ENCODE measurements around the gene JOSD2. TPM values are rescaled to one million over a fixed set of nuclear protein-coding genes. Genes with fewer than 3 reads are reported as not detected.

JOSD2 gene
- total RNA-seq, 6 experiments from 2014 or later, result 15.0 to 27.5 (median 19.1) TPM

DNA sequence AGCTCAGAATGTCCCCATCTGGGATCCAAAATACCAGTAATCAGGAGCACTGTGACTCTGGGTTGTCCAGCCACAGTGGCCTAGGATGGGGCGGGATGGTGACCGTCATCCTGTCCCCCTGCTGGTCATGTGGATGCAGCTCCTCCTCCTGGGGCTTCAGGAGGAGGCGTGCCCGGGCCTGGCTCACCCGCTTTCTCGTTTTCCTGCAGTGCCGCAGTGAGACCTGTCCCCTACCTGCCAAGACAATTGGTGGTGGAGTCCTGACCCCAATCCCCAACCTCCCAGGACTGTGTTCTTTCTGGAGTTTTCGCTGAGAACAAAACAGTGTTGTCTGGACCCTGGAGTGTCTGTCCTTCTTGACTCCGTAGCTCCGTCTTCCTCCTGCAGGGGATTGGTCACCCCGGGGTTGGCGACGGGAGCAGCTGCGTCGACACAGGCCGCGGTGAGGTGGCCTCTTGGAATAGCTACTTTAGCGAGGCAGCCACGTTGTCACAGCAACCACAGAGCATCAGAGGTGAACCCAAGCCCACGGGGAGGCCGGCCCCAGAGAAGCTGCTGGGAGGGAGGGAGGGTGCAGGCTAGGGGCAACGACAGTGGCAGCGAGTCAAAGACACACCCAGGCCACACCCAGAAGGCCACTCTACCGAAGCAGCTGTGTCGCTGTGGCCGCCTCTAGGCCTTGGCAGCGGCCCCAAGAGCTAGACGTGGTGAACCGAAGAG lies 44.8 kb downstream of the JOSD2 start:
- ATAC-seq (no peak), DNase-seq (no peak)
- Histone ChIP-seq H3K4me1 (peaks cover 0 to 7% (median 0%) of the 10 kb centered on the region in 4 donors), H3K4me3 (no peak overlapping the region), H3K27me3 (no peaks in the 10 kb centered on the region), H3K9me3 (no peaks in the 10 kb centered on the region), H3K36me3 (no peaks in the 10 kb centered on the region), H3K27ac (no peak overlapping the region)
- WGBS (ENCODE audit: insufficient coverage, low coverage, low lambda C conversion rate, missing lambda C conversion rate), result 80% methylated on average over 2 of the region's 29 CpGs
- intact Hi-C loops (cut with DNase I), result no loop called here
- TF ChIP-seq, protein P1, sequence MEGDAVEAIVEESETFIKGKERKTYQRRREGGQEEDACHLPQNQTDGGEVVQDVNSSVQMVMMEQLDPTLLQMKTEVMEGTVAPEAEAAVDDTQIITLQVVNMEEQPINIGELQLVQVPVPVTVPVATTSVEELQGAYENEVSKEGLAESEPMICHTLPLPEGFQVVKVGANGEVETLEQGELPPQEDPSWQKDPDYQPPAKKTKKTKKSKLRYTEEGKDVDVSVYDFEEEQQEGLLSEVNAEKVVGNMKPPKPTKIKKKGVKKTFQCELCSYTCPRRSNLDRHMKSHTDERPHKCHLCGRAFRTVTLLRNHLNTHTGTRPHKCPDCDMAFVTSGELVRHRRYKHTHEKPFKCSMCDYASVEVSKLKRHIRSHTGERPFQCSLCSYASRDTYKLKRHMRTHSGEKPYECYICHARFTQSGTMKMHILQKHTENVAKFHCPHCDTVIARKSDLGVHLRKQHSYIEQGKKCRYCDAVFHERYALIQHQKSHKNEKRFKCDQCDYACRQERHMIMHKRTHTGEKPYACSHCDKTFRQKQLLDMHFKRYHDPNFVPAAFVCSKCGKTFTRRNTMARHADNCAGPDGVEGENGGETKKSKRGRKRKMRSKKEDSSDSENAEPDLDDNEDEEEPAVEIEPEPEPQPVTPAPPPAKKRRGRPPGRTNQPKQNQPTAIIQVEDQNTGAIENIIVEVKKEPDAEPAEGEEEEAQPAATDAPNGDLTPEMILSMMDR (IDR thresholded peaks at IDR 0.05), result no peak
- TF ChIP-seq POLR2A (IDR thresholded peaks at IDR 0.05), result no peak

DNA sequence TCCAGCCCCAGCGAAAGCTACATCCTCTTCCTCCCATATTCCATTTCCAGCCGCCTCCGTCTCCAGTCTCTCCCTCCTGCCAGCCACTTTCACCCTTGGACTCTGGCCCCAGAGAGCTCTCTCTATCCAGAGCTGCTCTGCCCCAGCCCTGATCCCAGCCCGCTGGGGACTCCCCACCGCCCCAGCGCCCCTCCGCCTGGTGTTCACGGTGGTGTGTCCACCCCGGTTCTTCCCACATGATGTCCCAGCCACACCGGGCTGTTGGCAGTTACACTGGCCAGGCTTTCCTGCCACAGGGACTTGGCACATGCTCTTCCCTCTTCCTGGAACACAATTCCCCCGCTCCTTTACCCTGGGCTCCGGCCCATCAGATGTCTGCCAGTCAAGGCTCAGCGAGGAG lies 46.0 kb downstream of the JOSD2 start:
- Histone ChIP-seq H3K4me1 (peaks cover 0 to 7% (median 0%) of the 10 kb centered on the region in 4 donors), H3K36me3 (no peaks in the 10 kb centered on the region), H3K27me3 (no peaks in the 10 kb centered on the region), H3K4me3 (no peak overlapping the region), H3K9me3 (no peaks in the 10 kb centered on the region), H3K27ac (no peak overlapping the region)
- ATAC-seq (peak in 3 of 4 donors; percentile 26 to 61 (median 54)), DNase-seq (no peak)
- intact Hi-C loops (cut with DNase I), result no loop called here
- WGBS (ENCODE audit: insufficient coverage, low coverage, low lambda C conversion rate, missing lambda C conversion rate), result 26% methylated on average over 11 of the region's 13 CpGs
- TF ChIP-seq, protein P1 (IDR thresholded peaks at IDR 0.05), result no peak
- no peak for TF ChIP-seq POLR2A (IDR thresholded peaks at IDR 0.05)

DNA sequence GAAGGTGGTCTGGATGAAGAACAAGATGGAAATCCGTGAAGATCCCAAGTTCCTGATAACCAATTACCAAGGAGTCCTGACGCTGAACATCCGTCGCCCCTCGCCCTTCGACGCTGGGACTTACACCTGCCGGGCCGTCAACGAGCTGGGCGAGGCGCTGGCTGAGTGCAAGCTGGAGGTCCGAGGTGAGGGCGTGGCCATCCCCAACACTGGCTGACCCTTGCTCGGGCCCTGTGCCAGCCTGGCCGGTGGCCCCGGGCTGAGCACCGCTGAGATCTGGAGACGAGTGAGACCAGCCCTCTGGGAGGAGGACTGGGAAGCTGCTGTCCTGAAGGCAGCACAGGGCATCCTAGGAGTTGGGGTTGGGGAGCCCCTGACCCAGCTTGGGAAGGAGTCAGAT lies 46.6 kb downstream of the JOSD2 start:
- peaks cover 0 to 7% (median 0%) of the 10 kb centered on the region in 4 donors for H3K4me1 ChIP-seq
- TF ChIP-seq, protein P1 (IDR thresholded peaks at IDR 0.05), result no peak
- TF ChIP-seq POLR2A (IDR thresholded peaks at IDR 0.05), result no peak
- DNase-seq (no peak), ATAC-seq (no peak)
- no peaks in the 10 kb centered on the region for H3K27me3 ChIP-seq
- no CpG with 5 or more reads among the region's 19 CpGs for WGBS (ENCODE audit: insufficient coverage, low coverage, low lambda C conversion rate, missing lambda C conversion rate)
- intact Hi-C loops (cut with DNase I), result no loop called here
- no peaks in the 10 kb centered on the region for H3K9me3 ChIP-seq
- no peak overlapping the region for H3K4me3 ChIP-seq
- no peaks in the 10 kb centered on the region for H3K36me3 ChIP-seq
- H3K27ac ChIP-seq, result no peak overlapping the region

DNA sequence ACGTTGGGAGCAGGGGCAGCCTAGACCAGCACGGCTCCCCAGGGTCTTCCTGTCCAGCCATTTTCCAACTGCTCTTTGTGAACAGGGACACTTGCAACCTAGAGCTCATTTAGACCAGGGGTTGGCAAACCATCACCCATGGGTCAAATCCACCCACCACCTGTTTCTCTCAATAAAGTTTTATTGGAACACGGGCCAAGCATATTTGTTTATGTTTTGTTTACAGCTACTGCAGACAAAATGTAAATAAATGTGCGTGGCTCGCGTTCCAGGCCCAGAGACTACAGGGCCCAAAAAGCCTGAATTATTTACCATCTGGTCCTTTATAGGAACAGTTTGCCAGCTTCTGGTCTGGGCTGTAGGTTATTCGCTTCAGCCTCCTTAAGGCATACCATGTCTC lies 48.0 kb downstream of the JOSD2 start:
- Histone ChIP-seq H3K36me3 (no peaks in the 10 kb centered on the region), H3K27me3 (no peaks in the 10 kb centered on the region), H3K9me3 (no peaks in the 10 kb centered on the region), H3K4me1 (peaks cover 0 to 7% (median 0%) of the 10 kb centered on the region in 4 donors), H3K27ac (no peak overlapping the region), H3K4me3 (no peak overlapping the region)
- intact Hi-C loops (cut with DNase I), result no loop called here
- no peak for TF ChIP-seq POLR2A (IDR thresholded peaks at IDR 0.05)
- TF ChIP-seq, protein P1 (IDR thresholded peaks at IDR 0.05), result no peak
- 74% methylated on average over 7 of the region's 7 CpGs for WGBS (ENCODE audit: insufficient coverage, low coverage, low lambda C conversion rate, missing lambda C conversion rate)
- DNase-seq, result no peak
- no peak for ATAC-seq
